Muscle layer of duodenum (tissue), 2 donors: ENCODE measurements around the gene CNOT3.

Experiments used
- H3K27ac ChIP-seq: one replicate; pipeline ENCODE4 v1.7.0; 2013; ENCODE audit warnings: mild to moderate bottlenecking, low read length
- H3K27me3 ChIP-seq: one replicate; pipeline ENCODE4 v1.7.0; 2013; ENCODE audit warnings: low read depth, mild to moderate bottlenecking, control low read depth, low read length
- H3K36me3 ChIP-seq, 2 donors: one replicate each; pipeline ENCODE4 v1.7.0; 2013; ENCODE audit warnings: low read length in 2 of 2, control low read depth in 1 of 2, mild to moderate bottlenecking in 1 of 2; ENCODE audit not compliant: insufficient read depth in 2 of 2, control insufficient read depth in 1 of 2
- H3K4me1 ChIP-seq, 2 donors: one replicate each; pipeline ENCODE4 v1.7.0; 2013; ENCODE audit warnings: low read length in 2 of 2, mild to moderate bottlenecking in 2 of 2, control low read depth in 1 of 2, moderate library complexity in 1 of 2; ENCODE audit not compliant: insufficient read depth in 2 of 2, control insufficient read depth in 1 of 2
- H3K4me3 ChIP-seq, 2 donors: one replicate each; pipeline ENCODE4 v1.7.0; 2013; ENCODE audit warnings: low read length in 2 of 2, low read depth in 1 of 2, mild to moderate bottlenecking in 1 of 2
- H3K9me3 ChIP-seq, 2 donors: one replicate each; pipeline ENCODE4 v1.7.0; 2013; ENCODE audit warnings: low read length in 2 of 2, control low read depth in 1 of 2, mild to moderate bottlenecking in 1 of 2; ENCODE audit not compliant: control insufficient read depth in 1 of 2
- donor health status: healthy.

CNOT3 gene

GRCh38 chr19:54138489-54139256, 1.1 kb downstream of the CNOT3 start:
- peaks cover 4 to 36% of the 10 kb centered on the region in 2 donors for H3K4me1 ChIP-seq
- H3K27me3 ChIP-seq: no peaks in the 10 kb centered on the region
- no peaks in the 10 kb centered on the region for H3K9me3 ChIP-seq
- H3K27ac ChIP-seq: no peak overlapping the region
- H3K4me3 ChIP-seq: peak overlapping the region; percentile 60 to 90
- H3K36me3 ChIP-seq: peaks cover 11 to 17% of the 10 kb centered on the region in 2 donors

GRCh38 chr19:54141356-54141755, 3.8 kb downstream of the CNOT3 start:
- no peak overlapping the region for H3K4me3 ChIP-seq
- no peaks in the 10 kb centered on the region for H3K27me3 ChIP-seq
- peaks cover 4 to 31% of the 10 kb centered on the region in 2 donors for H3K4me1 ChIP-seq
- H3K27ac ChIP-seq: no peak overlapping the region
- H3K9me3 ChIP-seq: no peaks in the 10 kb centered on the region
- H3K36me3 ChIP-seq: peaks cover 38 to 43% of the 10 kb centered on the region in 2 donors

- Histone ChIP-seq H3K36me3 (peaks cover 47 to 53% of the 10 kb centered on the region in 2 donors), H3K4me3 (no peak overlapping the region), H3K9me3 (no peaks in the 10 kb centered on the region), H3K27ac (no peak overlapping the region), H3K27me3 (no peaks in the 10 kb centered on the region), H3K4me1 (peaks cover 4 to 37% of the 10 kb centered on the region in 2 donors)
Observed at GRCh38 chr19:54142166-54142780, 4.7 kb downstream of the CNOT3 start.

- H3K4me3 ChIP-seq: no peak overlapping the region
- no peaks in the 10 kb centered on the region for H3K27me3 ChIP-seq
- H3K9me3 ChIP-seq: no peaks in the 10 kb centered on the region
- peaks cover 71 to 81% of the 10 kb centered on the region in 2 donors for H3K36me3 ChIP-seq
- H3K4me1 ChIP-seq: peaks cover 0 to 23% of the 10 kb centered on the region in 2 donors
- H3K27ac ChIP-seq: no peak overlapping the region
Observed at GRCh38 chr19:54145541-54146158, 8.1 kb downstream of the CNOT3 start.

GRCh38 chr19:54147676-54148075, 10.1 kb downstream of the CNOT3 start:
- H3K36me3 ChIP-seq: peaks cover 75 to 99% of the 10 kb centered on the region in 2 donors
- no peak overlapping the region for H3K4me3 ChIP-seq
- no peak overlapping the region for H3K27ac ChIP-seq
- peaks cover 0 to 17% of the 10 kb centered on the region in 2 donors for H3K4me1 ChIP-seq
- no peaks in the 10 kb centered on the region for H3K9me3 ChIP-seq
- H3K27me3 ChIP-seq: no peaks in the 10 kb centered on the region

- H3K27me3 ChIP-seq: no peaks in the 10 kb centered on the region
- no peaks in the 10 kb centered on the region for H3K9me3 ChIP-seq
- H3K27ac ChIP-seq: no peak overlapping the region
- no peak overlapping the region for H3K4me3 ChIP-seq
- peaks cover 0 to 21% of the 10 kb centered on the region in 2 donors for H3K4me1 ChIP-seq
- H3K36me3 ChIP-seq: peaks cover 70 to 99% of the 10 kb centered on the region in 2 donors
Observed at GRCh38 chr19:54148158-54148557, 10.6 kb downstream of the CNOT3 start.

GRCh38 chr19:54149021-54149812, 11.7 kb downstream of the CNOT3 start:
- Histone ChIP-seq H3K4me3 (no peak overlapping the region), H3K27me3 (no peaks in the 10 kb centered on the region), H3K4me1 (peaks cover 0 to 25% of the 10 kb centered on the region in 2 donors), H3K36me3 (peaks cover 64 to 99% of the 10 kb centered on the region in 2 donors), H3K9me3 (no peaks in the 10 kb centered on the region), H3K27ac (no peak overlapping the region)

- peaks cover 0 to 21% of the 10 kb centered on the region in 2 donors for H3K4me1 ChIP-seq
- no peak overlapping the region for H3K27ac ChIP-seq
- no peaks in the 10 kb centered on the region for H3K27me3 ChIP-seq
- no peaks in the 10 kb centered on the region for H3K9me3 ChIP-seq
- H3K4me3 ChIP-seq: no peak overlapping the region
- H3K36me3 ChIP-seq: peaks cover 61 to 99% of the 10 kb centered on the region in 2 donors
Observed at GRCh38 chr19:54151362-54152035, 13.9 kb downstream of the CNOT3 start.

GRCh38 chr19:54152267-54152666, 14.7 kb downstream of the CNOT3 start:
- Histone ChIP-seq H3K9me3 (no peaks in the 10 kb centered on the region), H3K27me3 (no peaks in the 10 kb centered on the region), H3K4me3 (no peak overlapping the region), H3K36me3 (peaks cover 53 to 99% of the 10 kb centered on the region in 2 donors), H3K27ac (no peak overlapping the region), H3K4me1 (peaks cover 0 to 16% of the 10 kb centered on the region in 2 donors)

- Histone ChIP-seq H3K9me3 (no peaks in the 10 kb centered on the region), H3K4me1 (peaks cover 0 to 14% of the 10 kb centered on the region in 2 donors), H3K27ac (no peak overlapping the region), H3K4me3 (no peak overlapping the region), H3K27me3 (no peaks in the 10 kb centered on the region), H3K36me3 (peaks cover 48 to 96% of the 10 kb centered on the region in 2 donors)
Observed at GRCh38 chr19:54152878-54153524, 15.4 kb downstream of the CNOT3 start.
